ENCODE data around the gene ERCC6L. TPM values are rescaled to one million over a fixed set of nuclear protein-coding genes. Genes with fewer than 3 reads are reported as not detected.

Gene ERCC6L
- total and polyA plus RNA-seq, 9 donors = 0.05 to 0.60 (median 0.23) TPM

- Histone ChIP-seq H3K27me3 (no peaks in the 10 kb centered on the region), H3K9me3 (no peaks in the 10 kb centered on the region), H3K4me1 (ENCODE audit: insufficient read depth) (peaks cover 3% of the 10 kb centered on the region), H3K36me3 (no peaks in the 10 kb centered on the region), H3K4me3 (no peak overlapping the region), H3K27ac (no peak overlapping the region)
- 61 to 68% (median 64%) methylated on average over 3 of the region's 3 CpGs for WGBS, 3 donors
- TF ChIP-seq EP300 (IDR thresholded peaks at IDR 0.05) (no peak), POLR2A (IDR thresholded peaks at IDR 0.05) (no peak)
- TF ChIP-seq, protein P1, sequence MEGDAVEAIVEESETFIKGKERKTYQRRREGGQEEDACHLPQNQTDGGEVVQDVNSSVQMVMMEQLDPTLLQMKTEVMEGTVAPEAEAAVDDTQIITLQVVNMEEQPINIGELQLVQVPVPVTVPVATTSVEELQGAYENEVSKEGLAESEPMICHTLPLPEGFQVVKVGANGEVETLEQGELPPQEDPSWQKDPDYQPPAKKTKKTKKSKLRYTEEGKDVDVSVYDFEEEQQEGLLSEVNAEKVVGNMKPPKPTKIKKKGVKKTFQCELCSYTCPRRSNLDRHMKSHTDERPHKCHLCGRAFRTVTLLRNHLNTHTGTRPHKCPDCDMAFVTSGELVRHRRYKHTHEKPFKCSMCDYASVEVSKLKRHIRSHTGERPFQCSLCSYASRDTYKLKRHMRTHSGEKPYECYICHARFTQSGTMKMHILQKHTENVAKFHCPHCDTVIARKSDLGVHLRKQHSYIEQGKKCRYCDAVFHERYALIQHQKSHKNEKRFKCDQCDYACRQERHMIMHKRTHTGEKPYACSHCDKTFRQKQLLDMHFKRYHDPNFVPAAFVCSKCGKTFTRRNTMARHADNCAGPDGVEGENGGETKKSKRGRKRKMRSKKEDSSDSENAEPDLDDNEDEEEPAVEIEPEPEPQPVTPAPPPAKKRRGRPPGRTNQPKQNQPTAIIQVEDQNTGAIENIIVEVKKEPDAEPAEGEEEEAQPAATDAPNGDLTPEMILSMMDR (IDR thresholded peaks at IDR 0.05) = no peak
- DNase-seq = no peak
- intact Hi-C loops (cut with DNase I) = no loop called here
Measured at GRCh38 chrX:72271091-72271788, 32.4 kb upstream of the ERCC6L start.

- TF ChIP-seq EP300 (IDR thresholded peaks at IDR 0.05) (no peak), POLR2A (IDR thresholded peaks at IDR 0.05) (no peak)
- TF ChIP-seq, protein P1 (IDR thresholded peaks at IDR 0.05) = no peak
- no peaks in the 10 kb centered on the region for H3K36me3 ChIP-seq
- DNase-seq = no peak
- no peaks in the 10 kb centered on the region for H3K27me3 ChIP-seq
- H3K4me3 ChIP-seq = no peak overlapping the region
- peaks cover 1% of the 10 kb centered on the region for H3K4me1 ChIP-seq (ENCODE audit: insufficient read depth)
- intact Hi-C loops (cut with DNase I) = no loop called here
- no peaks in the 10 kb centered on the region for H3K9me3 ChIP-seq
- 92 to 94% (median 93%) methylated on average over 5 of the region's 5 CpGs for WGBS, 3 donors
- H3K27ac ChIP-seq = no peak overlapping the region
Measured at GRCh38 chrX:72270316-72270866, 31.6 kb upstream of the ERCC6L start.

DNA sequence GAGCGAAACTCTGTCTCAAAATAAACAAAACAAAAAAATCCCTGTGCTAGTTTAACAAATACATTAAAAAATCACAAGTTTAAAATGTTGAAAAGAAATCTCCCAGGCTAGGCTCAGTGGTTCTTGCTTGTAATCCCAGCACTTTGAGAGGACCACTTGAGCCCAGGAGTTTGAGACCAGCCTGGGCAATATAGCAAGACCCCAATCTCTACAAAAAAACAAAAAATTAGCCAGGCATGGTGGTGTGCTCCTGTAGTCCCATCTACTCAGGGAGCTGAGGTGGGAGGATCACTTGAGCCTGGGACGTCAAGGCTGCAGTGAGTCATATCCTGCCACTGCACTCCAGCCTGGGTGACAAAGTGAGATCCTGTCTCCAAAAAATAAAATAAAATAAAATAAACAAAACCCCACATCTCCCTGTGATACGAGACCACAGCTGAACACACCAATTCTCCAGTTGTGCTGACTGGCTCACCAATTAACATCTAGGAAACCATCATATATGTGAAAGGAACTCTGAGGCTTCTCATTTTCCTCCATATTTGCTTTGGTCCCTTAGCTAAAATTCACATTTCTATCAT, 30.9 kb upstream of the ERCC6L start:
- WGBS, 3 donors = 57 to 64% (median 61%) methylated on average over 3 of the region's 3 CpGs

GRCh38 chrX:72268597-72269365, 30.0 kb upstream of the ERCC6L start:
- intact Hi-C loops (cut with DNase I) = no loop called here
- H3K27me3 ChIP-seq = no peaks in the 10 kb centered on the region
- 60 to 70% (median 64%) methylated on average over 2 of the region's 2 CpGs for whole genome bisulfite sequencing, 3 donors
- TF ChIP-seq POLR2A (IDR thresholded peaks at IDR 0.05) = no peak
- no peak for TF ChIP-seq EP300 (IDR thresholded peaks at IDR 0.05)
- TF ChIP-seq, protein P1 (IDR thresholded peaks at IDR 0.05) = no peak
- no peaks in the 10 kb centered on the region for H3K9me3 ChIP-seq
- no peak overlapping the region for H3K27ac ChIP-seq
- no peak for DNase-seq
- no peak overlapping the region for H3K4me3 ChIP-seq
- no peaks in the 10 kb centered on the region for H3K4me1 ChIP-seq (ENCODE audit: insufficient read depth)
- no peaks in the 10 kb centered on the region for H3K36me3 ChIP-seq

More for the DNA sequence above, 30.9 kb upstream of the ERCC6L start:
- DNase-seq = no peak
- H3K27ac ChIP-seq = no peak overlapping the region
- H3K9me3 ChIP-seq = no peaks in the 10 kb centered on the region
- no peaks in the 10 kb centered on the region for H3K4me1 ChIP-seq (ENCODE audit: insufficient read depth)
- intact Hi-C loops (cut with DNase I) = no loop called here
- H3K4me3 ChIP-seq = no peak overlapping the region
- TF ChIP-seq POLR2A (IDR thresholded peaks at IDR 0.05) = no peak
- TF ChIP-seq, protein P1 (IDR thresholded peaks at IDR 0.05) = no peak
- no peak for TF ChIP-seq EP300 (IDR thresholded peaks at IDR 0.05)
- H3K27me3 ChIP-seq = no peaks in the 10 kb centered on the region
- H3K36me3 ChIP-seq = no peaks in the 10 kb centered on the region

Data from ovary (tissue), 9 donors.